GM19328 (cell line): ENCODE measurements around the gene ADAM30.
"Not testable (repeated sequence)": the region's sequence is repeated elsewhere in the genome, so short reads cannot be mapped to it uniquely, and the experiment has no call there.

ENCODE experiments used
- ATAC-seq: cut with Tn5 transposase; IDR thresholded peaks from one replicate; pipeline ENCODE4 v1.9.1; 2021; ENCODE audit warnings: mild to moderate bottlenecking, moderate library complexity; ENCODE audit not compliant: unreplicated experiment

Gene ADAM30

GRCh38 chr1:119879510-119880434 is 16.5 kb downstream of the ADAM30 start:
- ATAC-seq, result no peak

- ATAC-seq, result no peak
Measured at GRCh38 chr1:119878171-119878570, 18.1 kb downstream of the ADAM30 start.

- no peak for ATAC-seq
Measured at GRCh38 chr1:119874186-119874585, 22.1 kb downstream of the ADAM30 start.

GRCh38 chr1:119873135-119874015 is 22.9 kb downstream of the ADAM30 start:
- no peak for ATAC-seq

GRCh38 chr1:119871881-119872280 is 24.4 kb downstream of the ADAM30 start:
- no peak for ATAC-seq

GRCh38 chr1:119870917-119871596 is 25.3 kb downstream of the ADAM30 start:
- ATAC-seq, result no peak

GRCh38 chr1:119869995-119870394 is 26.3 kb downstream of the ADAM30 start:
- no peak for ATAC-seq

GRCh38 chr1:119868176-119868575 is 28.1 kb downstream of the ADAM30 start:
- ATAC-seq, result no peak

GRCh38 chr1:119866451-119866850 is 29.9 kb downstream of the ADAM30 start:
- ATAC-seq, result no peak

GRCh38 chr1:119865627-119866026 is 30.7 kb downstream of the ADAM30 start:
- ATAC-seq, result no peak

GRCh38 chr1:119862276-119862675 is 34.0 kb downstream of the ADAM30 start:
- ATAC-seq, result no peak

GRCh38 chr1:119861547-119861946 is 34.8 kb downstream of the ADAM30 start:
- ATAC-seq, result no peak

- no peak for ATAC-seq
Measured at GRCh38 chr1:119859647-119860046, 36.7 kb downstream of the ADAM30 start.

- not testable (repeated sequence) for ATAC-seq
Measured at GRCh38 chr1:119858556-119859214, 37.6 kb downstream of the ADAM30 start.

- no peak for ATAC-seq
Measured at GRCh38 chr1:119858126-119858525, 38.2 kb downstream of the ADAM30 start.

- ATAC-seq, result no peak
Measured at GRCh38 chr1:119853155-119853554, 43.2 kb downstream of the ADAM30 start.

GRCh38 chr1:119844206-119844605 is 52.1 kb downstream of the ADAM30 start:
- not testable (repeated sequence) for ATAC-seq
